ENCODE measurements around the gene CNTNAP2.

The CNTNAP2 gene

DNA sequence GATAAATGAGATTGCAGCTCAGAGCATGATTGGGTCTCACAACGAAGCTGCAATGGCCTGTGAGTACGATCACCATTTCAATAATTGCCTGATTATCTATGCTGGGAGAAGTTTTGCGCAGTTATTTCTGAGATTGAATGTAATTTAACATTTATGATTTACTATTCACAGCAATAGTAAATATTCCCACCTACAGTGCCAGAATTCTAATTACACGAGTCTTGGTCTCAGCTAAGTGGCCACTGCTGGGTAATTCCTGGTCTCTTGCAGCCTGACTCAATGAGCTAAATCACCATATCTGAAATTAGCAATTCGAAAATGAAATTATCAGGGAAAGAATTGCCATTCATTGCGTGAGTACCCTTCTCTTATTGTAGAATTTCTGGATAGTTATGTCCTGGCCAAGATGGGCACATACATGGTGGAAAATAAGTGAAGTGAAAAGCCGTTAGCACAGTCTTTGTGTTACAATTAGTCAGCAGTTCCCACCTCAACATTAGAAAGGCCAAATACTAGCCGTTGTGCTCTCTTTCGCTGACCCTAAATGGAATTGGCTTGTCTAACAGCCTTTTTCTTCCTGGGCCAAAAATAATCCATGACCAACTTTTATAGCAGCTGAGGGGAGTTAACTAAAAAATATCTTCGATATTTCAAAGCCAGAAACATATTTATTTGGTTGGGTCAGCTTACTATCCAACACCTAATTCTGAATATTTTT, 1793.0 kb downstream of the CNTNAP2 start:
- TF ChIP-seq GATA2 (IDR thresholded peaks at IDR 0.05; ENCODE audit: low read depth, low read length) = no peak

DNA sequence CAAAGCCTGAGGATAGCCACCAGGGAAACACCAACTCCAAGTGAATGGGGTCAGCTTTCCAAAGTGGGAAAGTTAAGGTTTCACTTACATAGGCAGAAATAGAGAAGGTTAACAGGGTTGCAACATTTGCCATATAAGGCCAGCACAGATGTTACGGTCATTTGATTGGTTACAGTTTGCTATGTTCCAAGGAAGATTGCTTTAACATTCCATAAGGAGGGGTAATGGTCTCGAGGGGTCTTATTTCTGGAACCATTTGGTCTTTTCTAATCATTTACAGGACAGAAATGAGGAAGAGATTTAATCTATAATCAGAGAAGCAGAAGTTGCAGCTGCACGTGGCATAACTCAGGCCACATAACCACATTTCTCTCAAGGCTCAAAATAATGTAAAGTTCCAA, 1794.6 kb downstream of the CNTNAP2 start:
- TF ChIP-seq GATA3 (IDR thresholded peaks at IDR 0.05; ENCODE audit: low read depth, low read length) (no peak), GATA2 (IDR thresholded peaks at IDR 0.05; ENCODE audit: low read depth, low read length) (0 out of 2 replicates have a peak, but pooled peaks have one; percentile 20)

DNA sequence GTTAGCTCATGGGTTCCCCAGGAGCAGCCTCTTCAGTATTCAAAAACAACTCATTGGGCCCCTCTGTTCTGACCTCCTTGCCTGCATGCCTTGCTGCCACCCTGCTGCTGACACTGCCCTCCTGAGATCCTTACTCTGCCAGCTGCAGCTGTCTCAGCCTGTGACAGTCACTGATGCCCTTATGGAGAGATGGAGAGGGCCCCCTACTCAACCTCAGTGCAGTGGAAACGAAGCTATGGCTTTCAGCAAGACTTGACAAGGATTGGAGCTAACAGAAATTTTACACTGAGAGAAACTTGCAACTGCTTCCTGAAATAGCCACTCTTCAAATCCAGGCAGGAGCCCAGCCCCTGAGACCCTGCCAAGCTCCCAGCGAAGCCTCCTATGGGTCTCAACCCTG, 1795.7 kb downstream of the CNTNAP2 start:
- no peak for TF ChIP-seq GATA2 (IDR thresholded peaks at IDR 0.05; ENCODE audit: low read depth, low read length)
- no peak for TF ChIP-seq GATA3 (IDR thresholded peaks at IDR 0.05; ENCODE audit: low read depth, low read length)

DNA sequence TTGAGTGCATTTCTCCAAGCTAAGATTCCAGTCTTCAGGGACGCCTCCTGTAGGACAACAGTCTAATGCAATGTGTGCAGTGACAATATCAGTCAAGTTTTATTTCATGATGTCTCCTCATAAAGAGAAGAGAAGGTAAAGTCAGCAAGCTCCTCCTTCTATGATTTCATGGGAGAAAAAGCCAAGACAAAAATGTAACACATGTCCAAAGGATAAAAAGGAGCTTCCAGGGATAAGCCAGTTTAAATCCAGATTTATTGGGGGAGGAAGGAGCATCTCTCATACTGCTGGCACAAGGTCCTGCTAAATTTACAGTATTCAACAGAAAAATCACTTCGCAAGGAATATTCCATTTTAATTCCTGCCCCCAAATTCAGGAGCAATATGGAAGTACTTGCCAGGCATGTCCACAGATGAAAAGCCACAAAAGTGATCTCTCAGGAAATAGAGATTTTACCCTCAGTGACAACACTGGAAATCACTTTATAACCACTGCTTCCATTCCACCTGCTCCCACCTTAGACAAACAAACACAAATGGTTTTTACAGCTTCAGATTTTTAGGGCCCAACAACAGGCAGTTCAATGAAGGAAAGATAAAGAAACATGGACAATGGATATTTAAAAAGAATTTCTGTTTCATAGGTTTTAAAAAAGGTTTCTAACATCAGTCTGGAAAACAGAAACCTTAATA, 1796.5 kb downstream of the CNTNAP2 start:
- TF ChIP-seq GATA3 (IDR thresholded peaks at IDR 0.05; ENCODE audit: low read depth, low read length) = no peak
- no peak for TF ChIP-seq GATA2 (IDR thresholded peaks at IDR 0.05; ENCODE audit: low read depth, low read length)

DNA sequence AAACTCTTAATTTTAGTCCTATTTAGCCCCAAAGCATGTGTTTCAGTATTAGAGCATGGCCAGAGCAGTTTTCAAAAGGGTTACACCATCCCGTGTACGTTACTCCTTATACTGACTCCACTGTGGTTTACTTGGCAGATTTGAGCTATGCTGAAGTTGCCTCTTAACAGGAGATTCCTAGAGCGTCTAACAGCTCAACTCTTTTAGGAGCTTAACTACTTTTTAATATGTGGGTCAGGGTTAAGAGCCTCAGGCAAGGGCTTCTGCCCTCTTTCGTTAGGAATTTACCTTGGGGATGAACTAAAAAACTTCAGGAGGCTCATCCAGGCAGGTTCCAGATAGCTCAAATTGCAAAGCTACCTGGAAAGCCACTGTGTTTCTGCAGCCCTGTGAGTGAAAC, 1799.2 kb downstream of the CNTNAP2 start:
- TF ChIP-seq GATA2 (IDR thresholded peaks at IDR 0.05; ENCODE audit: low read depth, low read length) = no peak
- no peak for TF ChIP-seq GATA3 (IDR thresholded peaks at IDR 0.05; ENCODE audit: low read depth, low read length)

DNA sequence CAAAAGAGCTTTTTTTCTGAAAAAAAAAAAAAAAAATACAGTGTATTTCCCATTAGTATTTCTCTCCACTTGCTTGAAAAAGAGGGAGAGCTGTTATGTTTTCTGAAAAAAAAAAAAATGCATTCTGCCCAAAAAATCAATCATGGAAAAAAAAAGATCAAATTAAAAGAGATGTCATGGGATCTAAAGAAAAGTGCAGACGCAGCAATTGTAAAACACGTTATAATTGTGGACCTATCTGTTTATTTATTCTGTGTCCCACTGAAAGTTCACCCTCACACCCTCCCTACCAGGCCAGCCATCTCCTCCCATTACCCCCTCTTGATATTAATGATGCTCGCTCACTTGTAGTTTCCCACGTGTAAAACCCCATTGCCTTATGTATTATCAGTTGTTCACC, 1800.0 kb downstream of the CNTNAP2 start:
- TF ChIP-seq GATA2 (IDR thresholded peaks at IDR 0.05; ENCODE audit: low read depth, low read length) (no peak), GATA3 (IDR thresholded peaks at IDR 0.05; ENCODE audit: low read depth, low read length) (no peak)

DNA sequence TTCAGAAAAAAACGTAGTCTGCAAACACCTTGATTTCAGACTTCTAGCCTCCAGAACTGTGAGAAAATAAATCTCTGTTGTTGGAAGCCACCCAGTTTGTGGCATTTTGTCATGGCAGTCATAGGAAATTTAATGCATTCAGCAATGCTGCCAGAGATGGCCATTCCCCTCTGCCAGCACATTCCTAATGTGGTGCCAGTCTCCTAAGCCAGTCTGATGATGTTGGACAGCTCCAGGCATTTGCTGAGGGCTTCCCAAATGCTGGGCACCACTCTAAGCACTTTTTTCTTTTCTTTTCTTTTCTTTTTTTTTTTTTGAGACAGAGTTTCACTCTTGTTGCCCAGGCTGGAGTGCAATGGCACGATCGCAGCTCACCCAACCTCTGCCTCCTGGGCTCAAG, 1807.2 kb downstream of the CNTNAP2 start:
- TF ChIP-seq GATA3 (IDR thresholded peaks at IDR 0.05; ENCODE audit: low read depth, low read length) (no peak), GATA2 (IDR thresholded peaks at IDR 0.05; ENCODE audit: low read depth, low read length) (no peak)

DNA sequence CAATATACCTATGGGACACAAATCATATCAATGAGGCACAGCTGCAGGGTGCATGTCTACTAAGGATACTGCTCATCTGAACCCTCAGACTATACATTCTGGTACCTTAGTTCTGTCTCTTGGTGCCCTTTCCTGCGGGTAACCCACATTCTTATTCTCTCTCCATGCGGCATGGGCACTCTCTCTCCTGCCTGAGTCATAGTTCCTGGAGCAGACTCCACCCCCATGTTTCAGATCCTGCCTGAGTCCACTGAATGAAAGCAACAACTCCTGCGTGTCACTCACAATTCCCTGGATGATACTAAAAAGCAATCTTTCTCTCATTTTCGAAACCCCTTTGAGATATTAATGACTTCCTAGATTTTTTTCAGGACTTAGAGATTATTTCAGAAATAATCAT, 1820.8 kb downstream of the CNTNAP2 start:
- TF ChIP-seq GATA3 (IDR thresholded peaks at IDR 0.05; ENCODE audit: low read depth, low read length) (no peak), GATA2 (IDR thresholded peaks at IDR 0.05; ENCODE audit: low read depth, low read length) (no peak)

DNA sequence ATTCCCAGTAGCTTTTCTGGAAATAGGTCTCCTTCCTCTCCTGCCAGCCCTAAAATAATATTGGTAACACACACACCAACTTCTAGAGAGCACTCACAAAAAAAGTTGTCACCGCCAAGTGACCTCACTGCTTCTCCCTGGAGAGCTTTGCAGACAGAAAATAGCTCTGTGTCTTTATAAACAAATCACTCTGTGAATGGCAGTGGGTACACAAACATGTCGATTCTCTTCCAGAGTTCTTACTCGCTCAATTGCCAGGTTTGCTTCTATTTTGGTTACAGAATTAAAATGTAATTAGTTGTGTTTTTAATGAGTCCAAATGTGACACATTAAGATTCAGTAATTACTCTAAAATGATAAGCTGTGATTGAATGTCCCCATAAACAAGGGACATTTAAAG, 1824.8 kb downstream of the CNTNAP2 start:
- TF ChIP-seq GATA3 (IDR thresholded peaks at IDR 0.05; ENCODE audit: low read depth, low read length) (no peak), GATA2 (IDR thresholded peaks at IDR 0.05; ENCODE audit: low read depth, low read length) (no peak)

DNA sequence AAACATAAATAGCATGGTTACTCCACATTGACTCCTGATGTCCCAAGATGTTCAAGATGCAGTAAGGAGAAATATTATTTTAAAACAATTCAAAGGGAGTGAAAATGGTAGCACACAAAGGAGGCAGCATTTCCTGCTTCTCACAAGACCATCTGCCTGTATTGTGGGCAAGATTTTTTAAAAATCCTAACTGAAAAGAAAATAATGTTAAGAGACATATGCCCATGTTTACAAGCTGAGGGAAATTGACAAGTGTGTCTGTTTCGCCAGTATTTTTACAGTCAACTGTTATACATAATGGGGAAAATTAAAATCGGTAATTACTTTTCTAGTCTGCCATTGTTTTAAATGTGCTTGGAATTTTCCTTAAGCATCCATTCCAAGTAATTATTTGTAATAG, 1827.7 kb downstream of the CNTNAP2 start:
- TF ChIP-seq GATA3 (IDR thresholded peaks at IDR 0.05; ENCODE audit: low read depth, low read length) = no peak
- no peak for TF ChIP-seq GATA2 (IDR thresholded peaks at IDR 0.05; ENCODE audit: low read depth, low read length)

DNA sequence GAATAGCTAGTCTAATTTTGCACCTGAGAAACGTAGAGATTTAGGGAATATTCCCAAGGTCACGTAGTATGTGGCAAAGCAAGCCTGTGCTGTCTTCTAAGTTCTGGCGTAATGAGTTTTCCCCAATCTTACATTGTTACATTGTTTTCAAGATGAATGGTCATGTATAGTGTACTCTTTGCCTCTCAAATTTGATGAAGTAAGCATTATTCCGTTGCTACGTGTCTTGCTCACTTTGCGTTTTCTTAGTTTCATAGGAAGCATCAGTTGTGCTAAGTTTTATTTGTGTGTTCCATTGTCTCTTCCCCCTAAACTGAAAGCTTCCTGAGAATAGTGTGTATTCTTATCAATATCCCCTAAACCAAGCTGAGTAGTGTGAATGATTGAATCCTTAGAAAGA, 1836.3 kb downstream of the CNTNAP2 start:
- TF ChIP-seq GATA2 (IDR thresholded peaks at IDR 0.05; ENCODE audit: low read depth, low read length) (no peak), GATA3 (IDR thresholded peaks at IDR 0.05; ENCODE audit: low read depth, low read length) (no peak)

DNA sequence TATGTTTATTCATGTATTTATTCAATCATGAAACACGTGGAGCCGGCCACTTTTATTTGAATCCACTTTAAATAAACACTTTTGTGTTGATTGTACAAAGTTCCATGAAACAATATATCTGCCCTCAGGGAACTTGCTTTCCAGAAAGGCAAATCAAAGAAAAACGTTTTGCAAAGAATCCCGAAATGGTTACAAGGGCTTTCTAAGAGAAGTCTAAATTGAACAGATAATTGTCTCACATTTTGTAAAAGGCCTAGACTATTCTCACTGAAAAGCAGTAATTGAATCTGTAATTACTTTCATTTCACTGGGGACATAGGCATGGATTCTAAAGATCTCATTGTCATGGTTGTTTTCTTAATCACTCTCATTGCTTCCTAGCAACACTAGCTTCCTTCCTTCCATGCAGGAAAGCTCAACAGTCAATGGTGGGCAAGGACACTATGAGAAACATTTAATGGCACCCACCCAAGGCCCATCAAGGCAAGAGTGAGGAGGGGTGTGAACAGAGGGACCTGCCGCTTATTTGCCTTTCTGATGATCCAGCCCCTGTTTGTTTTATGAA, 1851.5 kb downstream of the CNTNAP2 start:
- TF ChIP-seq GATA2 (IDR thresholded peaks at IDR 0.05; ENCODE audit: low read depth, low read length) (no peak), GATA3 (IDR thresholded peaks at IDR 0.05; ENCODE audit: low read depth, low read length) (no peak)

DNA sequence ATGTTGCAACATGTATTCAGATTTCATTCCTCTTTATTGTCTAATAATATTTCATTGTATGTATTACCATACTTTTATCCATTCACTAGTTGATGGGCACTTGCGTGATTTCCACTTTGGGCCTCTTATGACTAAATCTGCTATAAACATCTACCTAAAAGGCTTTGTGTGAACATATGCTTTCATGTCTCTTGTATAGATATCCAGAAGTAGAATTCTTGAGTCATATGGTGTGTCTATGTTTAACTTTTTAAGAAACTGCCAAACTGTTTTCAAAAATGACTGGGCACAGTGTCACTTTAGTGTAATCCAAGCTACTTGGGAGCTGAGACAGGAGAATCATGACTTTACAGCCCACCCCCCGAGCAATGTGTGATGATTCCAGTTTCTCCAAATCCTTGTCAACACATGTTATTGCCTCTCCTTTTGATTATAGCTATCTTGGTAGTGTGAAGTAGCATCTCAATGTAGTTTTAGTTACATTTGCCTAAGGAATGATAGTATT, 1855.1 kb downstream of the CNTNAP2 start:
- TF ChIP-seq GATA3 (IDR thresholded peaks at IDR 0.05; ENCODE audit: low read depth, low read length) = no peak
- no peak for TF ChIP-seq GATA2 (IDR thresholded peaks at IDR 0.05; ENCODE audit: low read depth, low read length)

DNA sequence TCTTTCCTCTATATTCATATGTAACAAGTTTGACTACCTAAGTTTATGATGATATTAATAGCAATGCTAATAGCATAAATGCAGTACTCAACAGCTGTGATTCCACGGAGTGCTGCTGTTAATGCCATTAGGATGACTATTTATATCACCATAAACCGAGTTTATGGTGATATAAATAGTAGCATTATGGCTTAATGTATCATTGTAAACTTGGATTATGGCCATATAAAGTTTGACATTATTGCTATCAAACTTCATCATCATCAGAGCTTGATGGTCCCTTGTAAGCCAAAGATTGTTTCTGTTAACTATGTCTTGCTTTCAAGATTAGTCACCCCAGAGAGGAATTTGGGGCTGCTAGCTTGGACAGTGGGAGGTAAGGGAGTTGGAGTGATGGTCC, 1861.6 kb downstream of the CNTNAP2 start:
- no peak for TF ChIP-seq GATA3 (IDR thresholded peaks at IDR 0.05; ENCODE audit: low read depth, low read length)
- no peak for TF ChIP-seq GATA2 (IDR thresholded peaks at IDR 0.05; ENCODE audit: low read depth, low read length)

DNA sequence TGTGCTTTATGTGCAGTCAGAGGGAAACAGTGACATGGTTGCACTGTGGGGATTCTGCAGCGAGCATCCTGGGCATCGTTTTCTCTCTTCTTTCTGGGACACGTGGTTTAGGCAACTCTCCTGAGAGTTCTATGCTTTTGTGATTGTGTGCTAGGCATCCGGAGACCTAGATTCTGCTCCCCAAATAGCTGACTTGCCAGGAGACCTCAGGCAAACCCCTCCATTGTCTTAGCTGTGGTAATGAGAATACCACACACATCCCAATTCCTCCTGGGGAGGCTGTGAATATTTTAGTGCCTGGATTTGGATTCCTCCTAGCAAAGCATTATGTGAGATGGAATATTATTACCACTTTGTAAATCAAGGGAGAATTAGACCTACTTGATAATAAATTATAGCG, 1862.0 kb downstream of the CNTNAP2 start:
- TF ChIP-seq GATA2 (IDR thresholded peaks at IDR 0.05; ENCODE audit: low read depth, low read length) (no peak), GATA3 (IDR thresholded peaks at IDR 0.05; ENCODE audit: low read depth, low read length) (no peak)
